ENCODE measurements around the gene PTPRF.

The PTPRF gene

GRCh38 chr1:43619314-43619790 is 88.7 kb downstream of the PTPRF start:
- H3K4me1 ChIP-seq (ENCODE audit: insufficient read depth, poor library complexity, severe bottlenecking) = no peaks in the 10 kb centered on the region
- H3K36me3 ChIP-seq (ENCODE audit: low read depth) = peaks cover 93% of the 10 kb centered on the region
- no peak overlapping the region for H3K27ac ChIP-seq (ENCODE audit: poor library complexity, severe bottlenecking)
- DNase-seq (ENCODE audit: low spot score) = no peak
- no peak for TF ChIP-seq CTCF (IDR thresholded peaks at IDR 0.05; ENCODE audit: poor library complexity, severe bottlenecking)
- H3K4me3 ChIP-seq (ENCODE audit: severe bottlenecking) = no peak overlapping the region
- no peaks in the 10 kb centered on the region for H3K9me3 ChIP-seq (ENCODE audit: severe bottlenecking)
- ATAC-seq (ENCODE audit: low read depth) = no peak
- H3K27me3 ChIP-seq (ENCODE audit: insufficient read depth, poor library complexity, severe bottlenecking) = no peaks in the 10 kb centered on the region

GRCh38 chr1:43619996-43620920 is 89.6 kb downstream of the PTPRF start:
- Histone ChIP-seq H3K27me3 (ENCODE audit: insufficient read depth, poor library complexity, severe bottlenecking) (no peaks in the 10 kb centered on the region), H3K36me3 (ENCODE audit: low read depth) (peaks cover 90% of the 10 kb centered on the region), H3K4me1 (ENCODE audit: insufficient read depth, poor library complexity, severe bottlenecking) (no peaks in the 10 kb centered on the region), H3K9me3 (ENCODE audit: severe bottlenecking) (no peaks in the 10 kb centered on the region), H3K27ac (ENCODE audit: poor library complexity, severe bottlenecking) (no peak overlapping the region), H3K4me3 (ENCODE audit: severe bottlenecking) (no peak overlapping the region)
- TF ChIP-seq CTCF (IDR thresholded peaks at IDR 0.05; ENCODE audit: poor library complexity, severe bottlenecking) = no peak
- no peak for ATAC-seq (ENCODE audit: low read depth)
- DNase-seq (ENCODE audit: low spot score) = no peak

GRCh38 chr1:43620956-43621355 is 90.3 kb downstream of the PTPRF start:
- H3K9me3 ChIP-seq (ENCODE audit: severe bottlenecking) = no peaks in the 10 kb centered on the region
- no peaks in the 10 kb centered on the region for H3K4me1 ChIP-seq (ENCODE audit: insufficient read depth, poor library complexity, severe bottlenecking)
- no peaks in the 10 kb centered on the region for H3K27me3 ChIP-seq (ENCODE audit: insufficient read depth, poor library complexity, severe bottlenecking)
- no peak for TF ChIP-seq CTCF (IDR thresholded peaks at IDR 0.05; ENCODE audit: poor library complexity, severe bottlenecking)
- DNase-seq (ENCODE audit: low spot score) (no peak), ATAC-seq (ENCODE audit: low read depth) (no peak)
- peaks cover 87% of the 10 kb centered on the region for H3K36me3 ChIP-seq (ENCODE audit: low read depth)
- no peak overlapping the region for H3K27ac ChIP-seq (ENCODE audit: poor library complexity, severe bottlenecking)
- no peak overlapping the region for H3K4me3 ChIP-seq (ENCODE audit: severe bottlenecking)

GRCh38 chr1:43621386-43621785 is 90.7 kb downstream of the PTPRF start:
- TF ChIP-seq CTCF (IDR thresholded peaks at IDR 0.05; ENCODE audit: poor library complexity, severe bottlenecking) = no peak
- no peak for ATAC-seq (ENCODE audit: low read depth)

GRCh38 chr1:43621861-43622260 is 91.2 kb downstream of the PTPRF start:
- Histone ChIP-seq H3K36me3 (ENCODE audit: low read depth) (peaks cover 86% of the 10 kb centered on the region), H3K9me3 (ENCODE audit: severe bottlenecking) (no peaks in the 10 kb centered on the region), H3K4me1 (ENCODE audit: insufficient read depth, poor library complexity, severe bottlenecking) (no peaks in the 10 kb centered on the region), H3K4me3 (ENCODE audit: severe bottlenecking) (no peak overlapping the region), H3K27ac (ENCODE audit: poor library complexity, severe bottlenecking) (no peak overlapping the region), H3K27me3 (ENCODE audit: insufficient read depth, poor library complexity, severe bottlenecking) (no peaks in the 10 kb centered on the region)
- no peak for TF ChIP-seq CTCF (IDR thresholded peaks at IDR 0.05; ENCODE audit: poor library complexity, severe bottlenecking)
- DNase-seq (ENCODE audit: low spot score) (no peak), ATAC-seq (ENCODE audit: low read depth) (no peak)

More at GRCh38 chr1:43621386-43621785, 90.7 kb downstream of the PTPRF start:
- no peaks in the 10 kb centered on the region for H3K9me3 ChIP-seq (ENCODE audit: severe bottlenecking)
- no peak overlapping the region for H3K27ac ChIP-seq (ENCODE audit: poor library complexity, severe bottlenecking)
- no peak for DNase-seq (ENCODE audit: low spot score)
- H3K36me3 ChIP-seq (ENCODE audit: low read depth) = peaks cover 88% of the 10 kb centered on the region
- no peaks in the 10 kb centered on the region for H3K4me1 ChIP-seq (ENCODE audit: insufficient read depth, poor library complexity, severe bottlenecking)
- no peak overlapping the region for H3K4me3 ChIP-seq (ENCODE audit: severe bottlenecking)
- no peaks in the 10 kb centered on the region for H3K27me3 ChIP-seq (ENCODE audit: insufficient read depth, poor library complexity, severe bottlenecking)

All from RWPE2 (cell line).